Spleen (tissue), 11 donors: ENCODE results near the gene MS4A18. TPM values are rescaled to one million over a fixed set of nuclear protein-coding genes. Genes with fewer than 3 reads are reported as not detected.

Experiments used
- DNase-seq: peaks from one replicate; pipeline ENCODE4 v3.0.0-alpha.2; 2020
- H3K27ac ChIP-seq, 8 donors: fragments of 200-600 bp; sonication (generic) in 7 of 8; 1 replicate in 4 of 8; 2 replicates in 4 of 8; pipeline versions ENCODE4 v1.5.0 to v1.8.0; 2016 to 2021; ENCODE audit warnings: inconsistent platforms in 4 of 8, mild to moderate bottlenecking in 4 of 8, moderate library complexity in 1 of 8
- H3K27me3 ChIP-seq, 7 donors: fragments of 200-600 bp; sonication (generic) in 6 of 7; replicated peaks in 1 of 7; 1 replicate in 4 of 7; 2 replicates in 3 of 7; pipeline versions ENCODE4 v1.5.0 to v1.8.0; 2016 to 2021; ENCODE audit warnings: inconsistent platforms in 3 of 7, mild to moderate bottlenecking in 1 of 7
- H3K36me3 ChIP-seq, 6 donors: fragments of 200-600 bp; sonication (generic) in 5 of 6; 1 replicate in 4 of 6; 2 replicates in 2 of 6; pipeline versions ENCODE4 v1.5.0 to v1.8.0; 2016 to 2021; ENCODE audit warnings: inconsistent platforms in 2 of 6
- H3K4me1 ChIP-seq, 6 donors: fragments of 200-600 bp; sonication (generic) in 5 of 6; 1 replicate in 3 of 6; 2 replicates in 3 of 6; pipeline versions ENCODE4 v1.5.0 to v1.8.0; 2016 to 2021; ENCODE audit warnings: inconsistent platforms in 3 of 6
- H3K4me3 ChIP-seq, 8 donors: fragments of 200-600 bp; sonication (generic) in 7 of 8; 1 replicate in 4 of 8; 2 replicates in 4 of 8; pipeline versions ENCODE4 v1.5.0 to v1.8.0; 2016 to 2021; ENCODE audit warnings: inconsistent platforms in 4 of 8, mild to moderate bottlenecking in 4 of 8, moderate library complexity in 2 of 8
- H3K9me3 ChIP-seq, 8 donors: fragments of 200-600 bp; sonication (generic) in 7 of 8; 1 replicate in 4 of 8; 2 replicates in 4 of 8; pipeline versions ENCODE4 v1.5.0 to v1.8.0; 2016 to 2021; ENCODE audit warnings: inconsistent platforms in 4 of 8
- POLR2A ChIP-seq, 3 donors: fragments of 450-650 bp; IDR thresholded peaks; one replicate each; pipeline ENCODE4 v1.5.1; 2017; ENCODE audit warnings: antibody characterized with exemption in 3 of 3, mild to moderate bottlenecking in 1 of 3
- POLR2AphosphoS5 ChIP-seq, 3 donors: sonication (generic); formaldehyde crosslinking; IDR thresholded peaks; one replicate each; pipeline ENCODE4 v1.5.1; 2017; ENCODE audit warnings: antibody characterized with exemption in 3 of 3
- WGBS, 5 donors: extraction: QIAGEN DNeasy Blood & Tissue Kit in 3 of 5; methylation state at CpG; one replicate each; pipeline versions ENCODE4 v1.1.5 to v1.1.7; 2013 to 2018; 5-methylcytosine and 5-hydroxymethylcytosine counted together
- intact Hi-C: fragments of 100-400 bp; cut with DNase I; formaldehyde crosslinking; loops from one replicate; pipeline ENCODE4 v1.15.0; 2023; ENCODE audit warnings: low total_unique reads
- polyA plus RNA-seq, 3 donors: library from polyadenylated mRNA; stranded (reverse); fragments of 200-250 nt; gene quantifications; one replicate each; pipeline ENCODE4 v1.2.1, GENCODE V29; 2013
- total RNA-seq, 7 donors: library from RNA; depleted of rRNA in 3 of 7; stranded (reverse); fragments of >200 nt in 3 of 7; fragmentation: NEBNext Ultra II Directional in 4 of 7; extraction: Animal tissue kit (Norgen Biotek cat#: 25700) in 4 of 7; gene quantifications; one replicate each; pipeline versions ENCODE4 v1.1.0 to v1.2.1, GENCODE V29; 2016 to 2021
- TF ChIP-seq, protein P1 (sequence below), 11 experiments: fragments of 200-600 bp in 7 of 11; fragments of 450-650 bp in 4 of 11; sonication (generic) in 4 of 11; IDR thresholded peaks in 8 of 11; conservative IDR thresholded peaks in 3 of 11; 1 replicate in 7 of 11; 2 replicates in 4 of 11; pipeline versions ENCODE4 v1.4.0 to v1.8.0; 2016 to 2021; ENCODE audit warnings: antibody characterized with exemption in 11 of 11, inconsistent platforms in 4 of 11, mild to moderate bottlenecking in 1 of 11
- donor health status: healthy with polysubstance abuse.
- donor health status: DM: no; HTN: no; CAD: no; lungs with moderate emphysema.
- donor health status: DM: no; HTN: no; CAD: no.
- donor health status: Bipolar disorder and iron deficiency.
- donor health status: healthy.
- donor health status: DM: no; HTN: no; CAD: no.
- donor health status: DM: yes; HTN: yes; CAD: no.

The MS4A18 gene
- total and polyA plus RNA-seq, 10 donors, result not detected

- no peak for TF ChIP-seq POLR2AphosphoS5 (IDR thresholded peaks at IDR 0.05)
- TF ChIP-seq POLR2A (IDR thresholded peaks at IDR 0.05), result no peak
- TF ChIP-seq, protein P1, sequence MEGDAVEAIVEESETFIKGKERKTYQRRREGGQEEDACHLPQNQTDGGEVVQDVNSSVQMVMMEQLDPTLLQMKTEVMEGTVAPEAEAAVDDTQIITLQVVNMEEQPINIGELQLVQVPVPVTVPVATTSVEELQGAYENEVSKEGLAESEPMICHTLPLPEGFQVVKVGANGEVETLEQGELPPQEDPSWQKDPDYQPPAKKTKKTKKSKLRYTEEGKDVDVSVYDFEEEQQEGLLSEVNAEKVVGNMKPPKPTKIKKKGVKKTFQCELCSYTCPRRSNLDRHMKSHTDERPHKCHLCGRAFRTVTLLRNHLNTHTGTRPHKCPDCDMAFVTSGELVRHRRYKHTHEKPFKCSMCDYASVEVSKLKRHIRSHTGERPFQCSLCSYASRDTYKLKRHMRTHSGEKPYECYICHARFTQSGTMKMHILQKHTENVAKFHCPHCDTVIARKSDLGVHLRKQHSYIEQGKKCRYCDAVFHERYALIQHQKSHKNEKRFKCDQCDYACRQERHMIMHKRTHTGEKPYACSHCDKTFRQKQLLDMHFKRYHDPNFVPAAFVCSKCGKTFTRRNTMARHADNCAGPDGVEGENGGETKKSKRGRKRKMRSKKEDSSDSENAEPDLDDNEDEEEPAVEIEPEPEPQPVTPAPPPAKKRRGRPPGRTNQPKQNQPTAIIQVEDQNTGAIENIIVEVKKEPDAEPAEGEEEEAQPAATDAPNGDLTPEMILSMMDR (IDR thresholded peaks at IDR 0.05 in 8 of 11, conservative IDR thresholded peaks at IDR 0.05 in 3 of 11), result no peak
- no peak overlapping the region for H3K4me3 ChIP-seq
- H3K4me1 ChIP-seq, result no peaks in the 10 kb centered on the region
- H3K27me3 ChIP-seq, result peaks cover 0 to 46% (median 0%) of the 10 kb centered on the region in 7 donors
- intact Hi-C loops, result no loop called here
- no peak overlapping the region for H3K27ac ChIP-seq
- DNase-seq, result no peak
- H3K9me3 ChIP-seq, result peaks cover 0 to 4% (median 0%) of the 10 kb centered on the region in 8 donors
- WGBS, 5 donors, result 71 to 81% (median 71%) methylated on average over 8 of the region's 8 CpGs
- H3K36me3 ChIP-seq, result no peaks in the 10 kb centered on the region
These were observed 24.3 kb downstream of the MS4A18 start for GRCh38 chr11:60748821-60749220.

DNA sequence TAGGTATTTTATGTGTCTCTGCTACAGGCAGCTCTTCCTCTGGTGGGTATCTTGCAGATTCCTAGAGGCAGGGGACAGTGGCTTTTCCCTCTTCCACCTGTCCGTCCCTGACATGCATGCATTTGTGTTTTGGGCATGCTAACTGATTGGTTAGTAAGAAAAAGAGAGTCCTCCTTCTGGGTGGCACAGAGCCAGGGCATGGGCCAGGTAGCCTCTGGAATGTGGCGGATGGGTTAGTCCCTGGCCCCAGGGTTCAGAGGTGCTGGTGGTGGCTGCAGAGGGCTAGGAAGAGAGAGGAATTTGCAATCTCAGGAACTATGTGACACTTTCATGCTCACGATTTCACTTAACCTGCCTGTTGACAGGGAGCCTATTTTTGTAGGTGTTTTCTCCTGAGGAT, 26.4 kb downstream of the MS4A18 start:
- Histone ChIP-seq H3K9me3 (no peaks in the 10 kb centered on the region), H3K27ac (no peak overlapping the region), H3K36me3 (no peaks in the 10 kb centered on the region), H3K4me3 (no peak overlapping the region), H3K27me3 (peaks cover 0 to 49% (median 0%) of the 10 kb centered on the region in 7 donors), H3K4me1 (no peaks in the 10 kb centered on the region)
- TF ChIP-seq, protein P1 (IDR thresholded peaks at IDR 0.05 in 8 of 11, conservative IDR thresholded peaks at IDR 0.05 in 3 of 11), result no peak
- TF ChIP-seq POLR2A (IDR thresholded peaks at IDR 0.05) (no peak), POLR2AphosphoS5 (IDR thresholded peaks at IDR 0.05) (no peak)
- WGBS, 5 donors, result 68 to 83% (median 78%) methylated on average over 3 of the region's 3 CpGs
- no peak for DNase-seq
- intact Hi-C loops, result no loop called here

DNA sequence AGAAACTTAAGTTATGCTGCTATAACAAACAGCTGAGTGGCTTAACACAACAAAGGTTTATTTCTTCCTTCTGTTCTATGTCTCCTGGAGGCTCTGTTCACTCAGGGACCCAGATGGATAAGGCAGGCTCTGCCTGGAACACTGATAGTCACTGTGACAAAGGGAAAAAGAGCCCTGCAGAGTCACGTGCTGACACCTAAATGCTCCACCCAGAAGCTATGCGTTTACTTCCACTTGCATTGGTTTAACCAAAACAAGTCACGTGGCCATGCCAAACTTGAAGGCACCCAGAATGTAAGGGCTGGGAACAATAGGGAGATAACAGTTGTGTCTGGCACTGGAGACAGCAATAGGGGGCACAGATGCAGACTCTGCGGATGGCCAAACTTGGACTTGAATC, 28.8 kb downstream of the MS4A18 start:
- Histone ChIP-seq H3K36me3 (no peaks in the 10 kb centered on the region), H3K4me3 (no peak overlapping the region), H3K4me1 (no peaks in the 10 kb centered on the region), H3K9me3 (no peaks in the 10 kb centered on the region), H3K27ac (no peak overlapping the region), H3K27me3 (peaks cover 0 to 61% (median 0%) of the 10 kb centered on the region in 7 donors)
- no peak for DNase-seq
- 51 to 70% (median 59%) methylated on average over 4 of the region's 4 CpGs for WGBS, 5 donors
- intact Hi-C loops, result no loop called here
- TF ChIP-seq, protein P1 (IDR thresholded peaks at IDR 0.05 in 8 of 11, conservative IDR thresholded peaks at IDR 0.05 in 3 of 11), result no peak

DNA sequence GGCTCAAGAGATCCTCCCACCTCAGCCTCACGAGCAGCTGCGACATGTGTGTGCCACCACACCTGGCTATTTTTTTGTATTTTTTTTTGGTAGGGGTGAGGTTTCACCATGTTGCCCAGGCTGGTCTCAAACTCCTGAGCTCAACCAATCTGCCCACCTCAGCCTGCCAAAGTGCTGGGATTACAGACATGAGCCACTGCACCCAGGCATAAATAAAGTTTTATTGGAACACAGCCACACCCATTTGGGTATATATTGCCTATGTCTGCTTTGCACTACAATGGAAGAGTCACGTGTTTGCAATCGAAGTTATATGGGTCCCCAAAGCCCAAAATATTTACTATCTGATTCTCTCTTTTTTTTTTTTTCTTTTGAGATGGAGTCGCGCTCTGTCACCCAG, 30.4 kb downstream of the MS4A18 start:
- intact Hi-C loops, result no loop called here
- TF ChIP-seq, protein P1 (IDR thresholded peaks at IDR 0.05 in 8 of 11, conservative IDR thresholded peaks at IDR 0.05 in 3 of 11), result no peak
- TF ChIP-seq POLR2AphosphoS5 (IDR thresholded peaks at IDR 0.05) (no peak), POLR2A (IDR thresholded peaks at IDR 0.05) (no peak)
- H3K27me3 ChIP-seq, result peaks cover 0 to 58% (median 0%) of the 10 kb centered on the region in 7 donors
- no peaks in the 10 kb centered on the region for H3K9me3 ChIP-seq
- peak; percentile 18 for DNase-seq
- H3K27ac ChIP-seq, result no peak overlapping the region
- no peak overlapping the region for H3K4me3 ChIP-seq
- no peaks in the 10 kb centered on the region for H3K36me3 ChIP-seq
- H3K4me1 ChIP-seq, result peaks cover 0 to 9% (median 0%) of the 10 kb centered on the region in 6 donors
- WGBS, 5 donors, result 82 to 93% (median 90%) methylated on average over 6 of the region's 6 CpGs
